Esophagus squamous epithelium (tissue), 4 donors: ENCODE data around the gene SBDS.
"Not testable (repeated sequence)": the region's sequence is repeated elsewhere in the genome, so short reads cannot be mapped to it uniquely, and the experiment has no call there.

ENCODE experiments used
- POLR2A ChIP-seq, 4 donors: fragments of 450-650 bp; IDR thresholded peaks; one replicate each; pipeline ENCODE4 v1.6.1; 2017; ENCODE audit warnings: antibody characterized with exemption in 4 of 4, mild to moderate bottlenecking in 4 of 4, moderate library complexity in 3 of 4
- TF ChIP-seq, protein P1 (sequence below), 6 experiments: fragments of 450-650 bp in 4 of 6; fragments of 200-600 bp in 2 of 6; sonication (generic) in 2 of 6; IDR thresholded peaks; one replicate each; pipeline ENCODE4 v1.5.1; 2016 to 2019; ENCODE audit warnings: antibody characterized with exemption in 6 of 6, mild to moderate bottlenecking in 4 of 6, moderate library complexity in 4 of 6

DNA sequence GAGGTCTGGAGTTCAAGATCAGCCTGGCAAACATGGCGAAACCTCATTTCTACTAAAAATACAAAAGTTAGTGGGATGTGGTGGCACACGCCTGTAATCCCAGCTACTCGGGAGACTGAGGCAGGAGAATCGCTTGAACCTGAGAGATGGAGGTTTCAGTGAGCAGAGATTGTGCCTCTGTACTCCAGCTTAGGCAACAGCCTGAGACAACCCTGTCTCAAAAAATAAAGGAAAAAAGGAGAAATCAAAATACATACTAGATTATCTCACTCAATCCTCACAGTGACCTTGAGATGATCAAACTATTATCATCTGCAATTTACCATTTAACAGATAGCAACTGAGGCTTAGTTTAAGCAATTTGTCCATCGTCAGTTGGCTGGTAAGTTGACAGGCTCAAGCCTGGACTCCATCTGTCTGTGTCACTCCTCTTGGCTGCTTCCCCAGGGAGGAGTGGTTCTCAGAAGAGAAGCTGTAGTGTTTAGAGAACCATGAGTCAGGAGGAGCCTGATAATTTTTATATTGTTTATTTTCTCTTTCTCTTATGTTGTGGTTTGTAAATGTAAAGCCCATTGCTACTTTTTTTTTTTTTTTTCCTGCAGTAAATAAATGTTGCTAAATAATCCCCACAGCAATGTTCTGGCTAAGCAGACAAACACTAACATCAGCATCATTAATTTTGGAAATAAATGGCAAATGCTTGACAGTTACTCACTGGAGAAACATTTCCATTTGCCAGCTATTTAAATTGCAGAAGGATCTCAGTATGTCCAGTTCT is 47.6 kb upstream of the SBDS start:
- TF ChIP-seq, protein P1, sequence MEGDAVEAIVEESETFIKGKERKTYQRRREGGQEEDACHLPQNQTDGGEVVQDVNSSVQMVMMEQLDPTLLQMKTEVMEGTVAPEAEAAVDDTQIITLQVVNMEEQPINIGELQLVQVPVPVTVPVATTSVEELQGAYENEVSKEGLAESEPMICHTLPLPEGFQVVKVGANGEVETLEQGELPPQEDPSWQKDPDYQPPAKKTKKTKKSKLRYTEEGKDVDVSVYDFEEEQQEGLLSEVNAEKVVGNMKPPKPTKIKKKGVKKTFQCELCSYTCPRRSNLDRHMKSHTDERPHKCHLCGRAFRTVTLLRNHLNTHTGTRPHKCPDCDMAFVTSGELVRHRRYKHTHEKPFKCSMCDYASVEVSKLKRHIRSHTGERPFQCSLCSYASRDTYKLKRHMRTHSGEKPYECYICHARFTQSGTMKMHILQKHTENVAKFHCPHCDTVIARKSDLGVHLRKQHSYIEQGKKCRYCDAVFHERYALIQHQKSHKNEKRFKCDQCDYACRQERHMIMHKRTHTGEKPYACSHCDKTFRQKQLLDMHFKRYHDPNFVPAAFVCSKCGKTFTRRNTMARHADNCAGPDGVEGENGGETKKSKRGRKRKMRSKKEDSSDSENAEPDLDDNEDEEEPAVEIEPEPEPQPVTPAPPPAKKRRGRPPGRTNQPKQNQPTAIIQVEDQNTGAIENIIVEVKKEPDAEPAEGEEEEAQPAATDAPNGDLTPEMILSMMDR (IDR thresholded peaks at IDR 0.05) = not testable (repeated sequence)
- not testable (repeated sequence) for TF ChIP-seq POLR2A (IDR thresholded peaks at IDR 0.05)
